ENCODE data around the gene OR1M1. TPM values are rescaled to one million over a fixed set of nuclear protein-coding genes. Genes with fewer than 3 reads are reported as not detected.
"Not testable (repeated sequence)": the region's sequence is repeated elsewhere in the genome, so short reads cannot be mapped to it uniquely, and the experiment has no call there.

The OR1M1 gene
- total RNA-seq = not detected
- long read RNA-seq = 0 reads

DNA sequence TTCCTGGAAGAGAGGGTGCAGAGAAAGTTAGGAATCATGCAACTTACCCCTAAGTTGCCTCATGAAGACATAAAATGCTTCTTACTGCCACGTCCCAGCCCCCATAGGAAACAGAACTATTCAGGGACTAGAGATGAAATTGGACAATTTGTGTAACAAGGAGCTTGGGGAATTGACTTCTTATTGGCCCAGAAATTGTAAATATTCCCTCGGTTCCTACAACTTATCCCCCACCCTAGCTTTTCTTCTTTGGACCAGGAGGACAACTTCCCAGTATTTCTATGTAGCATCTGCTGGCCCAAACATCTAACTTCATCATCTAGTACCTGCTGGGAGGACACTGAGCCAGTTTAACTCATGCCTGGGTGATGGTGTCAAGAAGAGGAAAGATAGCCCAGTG, at the start of gene OR1M1:
Gene OR1M1, plus strand, starts transcription at position 301 of the 400 bp plus-strand sequence. CDS start 6,184 bp downstream, outside the sequence.
- no peak for ATAC-seq
- no peak for DNase-seq
- intact Hi-C loops (cut with DNase I) = no loop called here

- DNase-seq (peak; percentile 24), ATAC-seq (peak; percentile 38 to 94)
- intact Hi-C loops (cut with DNase I) = no loop called here
These were observed 49.3 kb upstream of the OR1M1 start for GRCh38 chr19:9037400-9038062.

DNA sequence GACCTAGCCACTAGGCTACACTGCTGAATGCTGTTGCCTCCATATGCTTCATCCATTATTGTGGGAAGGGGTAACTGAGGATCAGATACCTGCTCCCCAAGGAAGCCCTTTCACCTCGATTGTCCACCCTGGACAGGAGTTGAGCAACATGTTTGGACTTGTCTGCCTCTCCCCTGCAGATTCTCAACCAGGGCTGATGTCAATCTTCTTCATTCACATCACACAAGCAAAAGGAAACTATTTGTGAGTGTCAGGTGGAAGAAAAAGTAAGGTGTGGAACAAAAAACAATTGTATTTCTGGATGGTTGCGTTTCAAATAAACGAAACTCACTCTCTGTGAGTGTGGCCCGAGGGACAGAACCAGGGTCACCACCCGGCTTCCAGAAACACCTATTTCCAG, 47.1 kb upstream of the OR1M1 start:
- no peak for DNase-seq
- intact Hi-C loops (cut with DNase I) = no loop called here

GRCh38 chr19:9040131-9040530, 46.7 kb upstream of the OR1M1 start:
- no peak for ATAC-seq
- intact Hi-C loops (cut with DNase I) = no loop called here

More for the DNA sequence above, 47.1 kb upstream of the OR1M1 start:
- ATAC-seq = no peak

GRCh38 chr19:9041023-9041422, 45.8 kb upstream of the OR1M1 start:
- ATAC-seq = no peak
- no peak for DNase-seq
- intact Hi-C loops (cut with DNase I) = no loop called here

More at GRCh38 chr19:9040131-9040530, 46.7 kb upstream of the OR1M1 start:
- no peak for DNase-seq

DNA sequence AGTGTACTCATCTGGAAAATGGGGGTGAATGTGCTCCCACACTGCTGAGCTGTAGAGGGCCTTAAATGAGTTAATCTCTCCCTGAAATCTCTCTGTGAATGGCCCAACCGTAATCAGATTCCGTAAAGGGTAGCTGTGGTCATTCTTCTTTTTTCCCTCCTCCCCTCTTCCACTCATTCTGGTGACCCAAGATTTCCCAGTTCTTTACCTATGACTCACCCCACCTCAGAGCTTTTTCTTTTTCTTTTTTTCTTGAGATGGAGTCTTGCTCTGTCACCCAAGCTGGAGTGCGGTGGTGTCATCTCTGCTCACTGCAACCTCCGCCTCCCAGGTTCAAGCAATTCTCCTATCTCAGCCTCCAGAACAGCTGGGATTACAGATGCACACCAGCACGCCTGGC, 43.3 kb upstream of the OR1M1 start:
- ATAC-seq = no peak
- intact Hi-C loops (cut with DNase I) = no loop called here
- no peak for DNase-seq

DNA sequence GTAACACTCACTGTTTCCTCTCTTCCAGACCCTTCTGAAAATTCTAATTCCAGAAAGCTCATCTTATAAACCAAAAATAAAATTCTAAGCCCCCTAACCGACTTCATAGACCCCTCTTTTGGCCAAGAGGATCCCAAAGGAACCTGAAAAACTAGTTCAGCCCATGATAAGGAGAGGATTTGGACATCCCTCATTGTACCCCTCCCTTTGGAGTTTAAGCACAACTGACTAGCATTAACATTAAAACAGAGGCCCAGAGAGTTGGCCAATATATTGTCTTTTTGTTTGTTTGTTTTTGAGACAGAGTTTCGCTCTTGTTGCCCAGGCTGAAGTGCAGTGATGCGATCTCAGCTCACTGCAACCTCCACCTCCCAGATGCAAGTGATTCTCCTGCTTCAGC, 42.4 kb upstream of the OR1M1 start:
- DNase-seq (no peak), ATAC-seq (no peak)
- intact Hi-C loops (cut with DNase I) = no loop called here

GRCh38 chr19:9046694-9047093, 40.2 kb upstream of the OR1M1 start:
- intact Hi-C loops (cut with DNase I) = no loop called here
- ATAC-seq = no peak
- DNase-seq = no peak

- DNase-seq (no peak), ATAC-seq (no peak)
- intact Hi-C loops (cut with DNase I) = no loop called here
These were observed 34.0 kb upstream of the OR1M1 start for GRCh38 chr19:9052894-9053293.

- DNase-seq; ATAC-seq; intact Hi-C loops (cut with DNase I): not testable (repeated sequence)
These were observed 33.2 kb upstream of the OR1M1 start for GRCh38 chr19:9053674-9054073.

DNA sequence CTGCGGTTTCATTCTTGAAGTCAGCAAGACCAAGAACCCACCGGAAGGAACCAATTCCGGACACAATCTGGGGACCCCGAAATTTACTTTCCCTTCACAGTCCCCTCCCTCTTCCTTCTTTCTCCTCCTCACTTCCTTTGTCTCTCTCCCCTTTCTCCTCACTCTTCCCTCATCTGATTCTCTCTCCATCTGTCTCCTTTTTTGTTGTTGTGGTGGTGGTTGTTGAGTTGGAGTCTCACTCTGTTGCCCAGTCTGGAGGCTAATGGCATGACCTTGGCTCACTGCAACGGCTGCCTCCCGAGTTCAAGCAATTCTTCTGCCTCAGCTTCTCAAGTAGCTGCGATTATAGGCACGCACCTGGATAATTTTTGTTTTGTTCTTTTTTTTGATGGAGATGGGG, 32.7 kb upstream of the OR1M1 start:
- DNase-seq = no peak
- no peak for ATAC-seq
- intact Hi-C loops (cut with DNase I) = no loop called here

GRCh38 chr19:9054765-9055164, 32.1 kb upstream of the OR1M1 start:
- ATAC-seq (no peak), DNase-seq (no peak)
- intact Hi-C loops (cut with DNase I) = no loop called here

GRCh38 chr19:9056131-9056530, 30.7 kb upstream of the OR1M1 start:
- DNase-seq; intact Hi-C loops (cut with DNase I); ATAC-seq: not testable (repeated sequence)

DNA sequence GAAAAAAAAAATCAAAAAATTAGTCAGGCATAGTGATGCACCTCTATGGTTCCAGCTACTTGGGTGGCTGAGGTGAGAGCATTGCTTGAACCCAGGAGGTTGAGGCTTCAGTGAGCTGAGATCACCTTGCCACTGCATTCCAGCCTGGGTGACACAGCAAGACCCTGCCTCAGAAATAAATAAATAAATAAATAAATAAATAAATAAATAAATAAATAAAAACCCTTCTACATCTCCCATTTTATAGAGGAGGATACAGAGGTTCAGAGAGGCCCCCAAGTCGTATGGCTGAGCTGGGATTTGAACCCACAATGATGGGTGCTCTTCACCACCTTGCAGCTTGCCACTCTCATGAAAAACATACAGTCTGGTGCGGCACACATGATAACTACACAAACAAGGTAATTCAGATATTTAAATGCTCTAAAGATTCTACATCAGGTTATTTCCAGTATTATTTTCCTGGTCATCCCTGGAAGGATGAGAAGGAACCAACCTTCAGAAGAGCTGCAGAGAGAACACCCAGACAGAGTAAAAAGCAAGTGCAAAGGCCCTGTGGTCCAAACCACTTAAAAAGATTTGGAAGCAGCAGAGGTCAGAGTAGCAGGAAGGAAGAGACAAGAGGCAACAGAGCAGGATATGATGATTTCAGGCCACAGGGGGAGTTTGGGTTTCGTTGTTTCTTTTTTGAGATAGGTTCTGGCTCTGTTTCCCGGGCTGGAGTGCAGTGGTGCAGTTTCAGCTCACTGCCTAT, 29.2 kb upstream of the OR1M1 start:
- ATAC-seq (no peak), DNase-seq (no peak)
- intact Hi-C loops (cut with DNase I) = no loop called here

DNA sequence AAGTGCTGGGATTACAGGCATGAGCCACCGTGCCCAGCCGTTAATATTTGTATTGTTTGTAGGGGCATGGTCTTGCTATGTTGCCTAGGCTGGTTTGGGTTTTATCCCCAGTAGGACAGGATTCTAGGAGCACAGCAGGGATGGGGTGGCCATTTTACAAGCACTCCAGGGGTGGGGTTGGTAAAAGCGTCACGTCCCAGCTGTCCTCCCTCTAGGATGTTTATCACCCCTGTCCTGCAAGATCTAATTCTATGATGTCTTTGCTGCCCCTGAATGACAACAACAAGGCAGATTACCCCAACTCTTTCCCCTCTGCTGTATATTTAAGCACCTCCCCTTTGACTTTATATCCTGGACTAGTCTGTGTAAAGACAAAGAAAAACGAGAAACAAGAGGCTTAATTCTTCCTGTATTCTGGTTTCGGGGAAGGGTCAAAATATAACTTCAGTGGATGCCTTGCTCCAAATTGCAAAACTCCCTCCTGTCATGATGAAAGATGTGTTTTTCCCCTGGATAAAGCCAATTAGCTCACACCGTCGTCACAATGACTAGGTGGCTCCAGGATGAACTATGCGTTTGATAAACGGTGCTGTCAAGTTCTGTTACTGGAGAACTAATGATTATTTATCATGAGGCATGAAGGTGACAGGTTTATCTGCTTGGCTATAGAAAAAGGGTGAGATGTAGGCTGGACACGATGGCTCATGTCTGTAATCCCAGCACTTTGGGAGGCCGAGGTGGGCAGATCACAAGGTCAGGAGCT, 27.8 kb upstream of the OR1M1 start:
- intact Hi-C loops (cut with DNase I) = no loop called here
- ATAC-seq = peak in 1 of 2 donors; percentile 81
- DNase-seq = no peak

- ATAC-seq (peak; percentile 19 to 23), DNase-seq (no peak)
- intact Hi-C loops (cut with DNase I) = no loop called here
These were observed 26.1 kb upstream of the OR1M1 start for GRCh38 chr19:9060564-9061340.

DNA sequence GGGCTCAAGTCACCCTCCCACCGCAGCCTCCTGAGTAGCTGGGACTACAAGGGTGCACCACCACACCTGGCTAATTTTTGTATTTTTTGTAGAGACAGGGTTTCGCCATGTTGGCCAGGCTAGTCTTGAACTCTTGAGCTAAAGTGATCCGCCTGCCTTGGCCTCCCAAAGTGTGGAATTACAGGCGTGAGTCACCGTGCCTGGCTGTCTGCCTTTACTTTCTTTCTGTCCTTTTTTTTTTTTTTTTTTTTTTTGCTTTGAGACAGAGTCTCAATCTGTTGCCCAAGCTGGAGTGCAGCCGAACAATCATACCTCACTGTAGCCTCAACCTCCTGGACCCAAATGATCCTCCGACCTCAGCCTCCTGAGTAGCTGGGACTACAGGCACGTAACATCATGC, 25.0 kb upstream of the OR1M1 start:
- intact Hi-C loops (cut with DNase I) = no loop called here
- ATAC-seq (no peak), DNase-seq (no peak)

- intact Hi-C loops (cut with DNase I) = no loop called here
- ATAC-seq (no peak), DNase-seq (no peak)
These were observed 21.3 kb upstream of the OR1M1 start for GRCh38 chr19:9065457-9066014.

DNA sequence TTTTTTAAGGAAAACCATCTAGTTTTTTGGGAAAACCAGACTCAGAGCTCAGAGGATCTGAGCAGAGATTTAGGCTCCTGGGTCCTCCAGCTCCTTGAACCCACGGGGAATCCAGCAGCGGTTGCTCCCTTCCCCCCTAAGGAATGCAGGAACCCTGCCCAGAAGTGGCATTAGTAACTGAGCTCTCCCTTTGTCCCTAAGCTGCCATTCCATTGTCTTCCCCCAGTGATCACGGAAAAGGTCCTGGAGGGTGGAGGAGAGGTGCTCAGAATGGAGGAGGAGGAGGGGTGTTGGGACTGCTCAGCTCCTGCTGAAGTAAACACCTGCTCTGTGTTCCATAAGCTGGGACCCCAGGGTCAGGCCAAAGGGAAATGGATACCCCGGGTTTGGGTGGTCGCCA, 16.8 kb upstream of the OR1M1 start:
- intact Hi-C loops (cut with DNase I) = loop anchor here in 1 of 2 donors (10.0 kb wide), 1 partner anchor 805 kb away; no protein-coding TSS in a partner anchor
- no peak for ATAC-seq
- DNase-seq = no peak

Data from left cardiac atrium (tissue), 4 donors.